Brain pericyte (primary cell): ENCODE measurements around the gene USP54.

Experiments
- DNase-seq: peaks from one replicate; pipeline ENCODE4 v3.0.0-alpha.2; 2012; ENCODE audit warnings: low read depth, low spot score

The USP54 gene

GRCh38 chr10:73522263-73522662, 68.9 kb downstream of the USP54 start:
- no peak for DNase-seq

- no peak for DNase-seq
Measured at GRCh38 chr10:73519336-73519735, 71.8 kb downstream of the USP54 start.

- DNase-seq = no peak
Measured at GRCh38 chr10:73517166-73517888, 73.8 kb downstream of the USP54 start.

- DNase-seq = no peak
Measured at GRCh38 chr10:73512207-73512743, 78.9 kb downstream of the USP54 start.

- DNase-seq = no peak
Measured at GRCh38 chr10:73509695-73510094, 81.4 kb downstream of the USP54 start.

- no peak for DNase-seq
Measured at GRCh38 chr10:73506491-73506890, 84.7 kb downstream of the USP54 start.

- no peak for DNase-seq
Measured at GRCh38 chr10:73506074-73506473, 85.1 kb downstream of the USP54 start.

GRCh38 chr10:73503037-73503436, 88.1 kb downstream of the USP54 start:
- no peak for DNase-seq

- no peak for DNase-seq
Measured at GRCh38 chr10:73501651-73502050, 89.5 kb downstream of the USP54 start.

GRCh38 chr10:73497623-73498022, 93.5 kb downstream of the USP54 start:
- DNase-seq = no peak

GRCh38 chr10:73495884-73496674, 95.1 kb downstream of the USP54 start, which contains the start of gene PPP3CB:
TSS of gene PPP3CB (minus strand) at chr10:73496024. CDS start at chr10:73495889, 135 bp downstream.
- peak; percentile 88 for DNase-seq

- DNase-seq = peak; percentile 10
Measured at GRCh38 chr10:73495226-73495883, 95.8 kb downstream of the USP54 start.

GRCh38 chr10:73494877-73495225, 96.3 kb downstream of the USP54 start:
- DNase-seq = no peak

GRCh38 chr10:73494213-73494612, 96.9 kb downstream of the USP54 start:
- no peak for DNase-seq

GRCh38 chr10:73493781-73494180, 97.4 kb downstream of the USP54 start:
- DNase-seq = no peak

GRCh38 chr10:73486601-73487000, 104.5 kb downstream of the USP54 start:
- no peak for DNase-seq

GRCh38 chr10:73485320-73485719, 105.8 kb downstream of the USP54 start:
- no peak for DNase-seq

- DNase-seq = no peak
Measured at GRCh38 chr10:73480158-73480557, 111.0 kb downstream of the USP54 start.

GRCh38 chr10:73478636-73479035, 112.5 kb downstream of the USP54 start:
- no peak for DNase-seq

GRCh38 chr10:73471226-73471625, 119.9 kb downstream of the USP54 start:
- no peak for DNase-seq

- DNase-seq = no peak
Measured at GRCh38 chr10:73469579-73469978, 121.6 kb downstream of the USP54 start.

- DNase-seq = no peak
Measured at GRCh38 chr10:73467206-73467605, 123.9 kb downstream of the USP54 start.
